ENCODE results near the gene SLC30A7. TPM values are rescaled to one million over a fixed set of nuclear protein-coding genes. Genes with fewer than 3 reads are reported as not detected.
"Not testable (repeated sequence)": the region's sequence is repeated elsewhere in the genome, so short reads cannot be mapped to it uniquely, and the experiment has no call there.

The SLC30A7 gene
- total and polyA plus RNA-seq, 4 donors = 6.0 to 38.9 (median 10.9) TPM

GRCh38 chr1:100949515-100950158 is 53.7 kb downstream of the SLC30A7 start:
- TF ChIP-seq RAD21 (IDR thresholded peaks at IDR 0.05) (peak in 1 of 2 donors; percentile 22), SP1 (IDR thresholded peaks at IDR 0.05) (peak; percentile 17)
- H3K27me3 ChIP-seq (ENCODE audit: control insufficient read depth in 4 of 4, insufficient read depth in 4 of 4, low read length in 3 of 4); H3K9ac ChIP-seq (ENCODE audit: low read depth in 1 of 2, low read length in 2 of 2); H3K36me3 ChIP-seq (ENCODE audit: control insufficient read depth in 4 of 4, insufficient read depth in 3 of 4, low read depth in 1 of 4, low read length in 3 of 4); H3K4me1 ChIP-seq (ENCODE audit: control insufficient read depth in 4 of 4, insufficient read depth in 4 of 4, low read length in 3 of 4); H3K4me3 ChIP-seq (ENCODE audit: low read depth in 1 of 3, low read length in 3 of 3); H3K9me3 ChIP-seq (ENCODE audit: control insufficient read depth in 4 of 4, low read length in 3 of 4); H3K27ac ChIP-seq (ENCODE audit: low read depth in 1 of 2, low read length in 2 of 2): not testable (repeated sequence)
- DNase-seq (ENCODE audit: low spot score) = peak; percentile 62
- WGBS = 68% methylated on average over 9 of the region's 9 CpGs

GRCh38 chr1:100950337-100950736 is 54.4 kb downstream of the SLC30A7 start:
- peaks cover 0 to 7% (median 2%) of the 10 kb centered on the region in 4 donors for H3K36me3 ChIP-seq (ENCODE audit: control insufficient read depth in 4 of 4, insufficient read depth in 3 of 4, low read depth in 1 of 4, low read length in 3 of 4)
- H3K4me1 ChIP-seq (ENCODE audit: control insufficient read depth in 4 of 4, insufficient read depth in 4 of 4, low read length in 3 of 4) = peaks cover 0 to 4% (median 2%) of the 10 kb centered on the region in 4 donors
- H3K9me3 ChIP-seq (ENCODE audit: control insufficient read depth in 4 of 4, low read length in 3 of 4) = no peaks in the 10 kb centered on the region
- H3K27ac ChIP-seq (ENCODE audit: low read depth in 1 of 2, low read length in 2 of 2) = no peak overlapping the region
- H3K9ac ChIP-seq (ENCODE audit: low read depth in 1 of 2, low read length in 2 of 2) = no peak overlapping the region
- H3K27me3 ChIP-seq (ENCODE audit: control insufficient read depth in 4 of 4, insufficient read depth in 4 of 4, low read length in 3 of 4) = no peaks in the 10 kb centered on the region
- no peak overlapping the region for H3K4me3 ChIP-seq (ENCODE audit: low read depth in 1 of 3, low read length in 3 of 3)
- TF ChIP-seq HNF4A (conservative IDR thresholded peaks at IDR 0.05) = no peak
- DNase-seq (ENCODE audit: low spot score) = no peak

- Histone ChIP-seq H3K36me3 (ENCODE audit: control insufficient read depth in 4 of 4, insufficient read depth in 3 of 4, low read depth in 1 of 4, low read length in 3 of 4) (peaks cover 0 to 7% (median 2%) of the 10 kb centered on the region in 4 donors), H3K9ac (ENCODE audit: low read depth in 1 of 2, low read length in 2 of 2) (no peak overlapping the region), H3K4me3 (ENCODE audit: low read depth in 1 of 3, low read length in 3 of 3) (no peak overlapping the region), H3K27ac (ENCODE audit: low read depth in 1 of 2, low read length in 2 of 2) (no peak overlapping the region), H3K27me3 (ENCODE audit: control insufficient read depth in 4 of 4, insufficient read depth in 4 of 4, low read length in 3 of 4) (no peaks in the 10 kb centered on the region), H3K4me1 (ENCODE audit: control insufficient read depth in 4 of 4, insufficient read depth in 4 of 4, low read length in 3 of 4) (peaks cover 0 to 4% (median 2%) of the 10 kb centered on the region in 4 donors), H3K9me3 (ENCODE audit: control insufficient read depth in 4 of 4, low read length in 3 of 4) (no peaks in the 10 kb centered on the region)
- 84% methylated on average over 4 of the region's 4 CpGs for WGBS
- DNase-seq (ENCODE audit: low spot score) = no peak
- TF ChIP-seq YY1 (IDR thresholded peaks at IDR 0.05) = no peak
These were observed 54.9 kb downstream of the SLC30A7 start for GRCh38 chr1:100950781-100951180.

GRCh38 chr1:100952104-100952745 is 56.3 kb downstream of the SLC30A7 start:
- no peak overlapping the region for H3K27ac ChIP-seq (ENCODE audit: low read depth in 1 of 2, low read length in 2 of 2)
- no peak overlapping the region for H3K4me3 ChIP-seq (ENCODE audit: low read depth in 1 of 3, low read length in 3 of 3)
- H3K4me1 ChIP-seq (ENCODE audit: control insufficient read depth in 4 of 4, insufficient read depth in 4 of 4, low read length in 3 of 4) = peaks cover 0 to 4% (median 2%) of the 10 kb centered on the region in 4 donors
- WGBS = 97% methylated on average over 4 of the region's 4 CpGs
- H3K36me3 ChIP-seq (ENCODE audit: control insufficient read depth in 4 of 4, insufficient read depth in 3 of 4, low read depth in 1 of 4, low read length in 3 of 4) = peaks cover 0 to 7% (median 2%) of the 10 kb centered on the region in 4 donors
- no peak overlapping the region for H3K9ac ChIP-seq (ENCODE audit: low read depth in 1 of 2, low read length in 2 of 2)
- H3K27me3 ChIP-seq (ENCODE audit: control insufficient read depth in 4 of 4, insufficient read depth in 4 of 4, low read length in 3 of 4) = no peaks in the 10 kb centered on the region
- H3K9me3 ChIP-seq (ENCODE audit: control insufficient read depth in 4 of 4, low read length in 3 of 4) = no peaks in the 10 kb centered on the region
- no peak for DNase-seq (ENCODE audit: low spot score)
- TF ChIP-seq RXRA (IDR thresholded peaks at IDR 0.05) (no peak), JUND (IDR thresholded peaks at IDR 0.05) (no peak), ZBTB33 (IDR thresholded peaks at IDR 0.05) (no peak), FOXA1 (IDR thresholded peaks at IDR 0.05) (no peak), ATF3 (IDR thresholded peaks at IDR 0.05) (no peak), CTCF (IDR thresholded peaks at IDR 0.05; ENCODE audit: low read depth, low read length, missing input control) (no peak), FOXA2 (IDR thresholded peaks at IDR 0.05) (no peak), HNF4G (IDR thresholded peaks at IDR 0.05) (no peak), HNF4A (conservative IDR thresholded peaks at IDR 0.05) (no peak), EGR1 (IDR thresholded peaks at IDR 0.05; ENCODE audit: low read depth in 2 of 2) (no peak), SP1 (IDR thresholded peaks at IDR 0.05) (no peak), TAF1 (conservative IDR thresholded peaks at IDR 0.05) (no peak), MAX (IDR thresholded peaks at IDR 0.05) (no peak), GABPA (IDR thresholded peaks at IDR 0.05 in 1 of 2, conservative IDR thresholded peaks at IDR 0.05 in 1 of 2) (no peak), YY1 (IDR thresholded peaks at IDR 0.05) (no peak), NR2F2 (IDR thresholded peaks at IDR 0.05) (no peak), RAD21 (IDR thresholded peaks at IDR 0.05) (no peak)

Data from liver (tissue), 9 donors.